HG02678 (cell line): ENCODE measurements around the gene ST8SIA3.

Experiments
- ATAC-seq: cut with Tn5 transposase; IDR thresholded peaks from one replicate; pipeline ENCODE4 v1.9.1; 2021; ENCODE audit warnings: mild to moderate bottlenecking, moderate library complexity; ENCODE audit not compliant: unreplicated experiment

ST8SIA3 gene

GRCh38 chr18:57352271-57352701, at the start of gene ST8SIA3:
Gene ST8SIA3 (plus strand): TSS chr18:57352557. CDS start chr18:57352847, 290 bp downstream.
- ATAC-seq, result no peak

GRCh38 chr18:57311472-57311871, 40.9 kb upstream of the ST8SIA3 start:
- no peak for ATAC-seq

- ATAC-seq, result no peak
These were observed 39.8 kb upstream of the ST8SIA3 start for GRCh38 chr18:57312346-57313144.

GRCh38 chr18:57320603-57321002, 31.8 kb upstream of the ST8SIA3 start:
- ATAC-seq, result no peak

GRCh38 chr18:57325491-57326166, 26.7 kb upstream of the ST8SIA3 start:
- ATAC-seq, result no peak

- ATAC-seq, result no peak
These were observed 25.5 kb upstream of the ST8SIA3 start for GRCh38 chr18:57326718-57327323.

- ATAC-seq, result no peak
These were observed 23.7 kb upstream of the ST8SIA3 start for GRCh38 chr18:57328665-57329064.

- ATAC-seq, result no peak
These were observed 22.5 kb upstream of the ST8SIA3 start for GRCh38 chr18:57329856-57330255.

- no peak for ATAC-seq
These were observed 20.6 kb upstream of the ST8SIA3 start for GRCh38 chr18:57331718-57332117.

- no peak for ATAC-seq
These were observed 18.4 kb upstream of the ST8SIA3 start for GRCh38 chr18:57333940-57334339.

- no peak for ATAC-seq
These were observed 18.0 kb upstream of the ST8SIA3 start for GRCh38 chr18:57334383-57334782.

- ATAC-seq, result no peak
These were observed 16.0 kb upstream of the ST8SIA3 start for GRCh38 chr18:57336343-57336742.

- ATAC-seq, result no peak
These were observed 14.5 kb upstream of the ST8SIA3 start for GRCh38 chr18:57337890-57338289.

GRCh38 chr18:57343833-57344232, 8.5 kb upstream of the ST8SIA3 start:
- no peak for ATAC-seq

- no peak for ATAC-seq
These were observed 5.5 kb upstream of the ST8SIA3 start for GRCh38 chr18:57346876-57347275.

- no peak for ATAC-seq
These were observed 4.6 kb upstream of the ST8SIA3 start for GRCh38 chr18:57347784-57348183.

GRCh38 chr18:57352761-57353136, 392 bp downstream of the ST8SIA3 start:
- no peak for ATAC-seq

GRCh38 chr18:57353137-57353939, 981 bp downstream of the ST8SIA3 start:
- ATAC-seq, result no peak

GRCh38 chr18:57353940-57354461, 1.6 kb downstream of the ST8SIA3 start:
- no peak for ATAC-seq

GRCh38 chr18:57359433-57359832, 7.1 kb downstream of the ST8SIA3 start:
- ATAC-seq, result no peak

GRCh38 chr18:57362714-57363113, 10.4 kb downstream of the ST8SIA3 start:
- ATAC-seq, result no peak
